HG03135 (cell line): Measurements from ENCODE around the gene NECTIN4.
"Not testable (repeated sequence)": the region's sequence is repeated elsewhere in the genome, so short reads cannot be mapped to it uniquely, and the experiment has no call there.

Source experiments
- ATAC-seq: cut with Tn5 transposase; IDR thresholded peaks from one replicate; pipeline ENCODE4 v1.9.1; 2021; ENCODE audit warnings: mild to moderate bottlenecking, moderate library complexity; ENCODE audit not compliant: unreplicated experiment

Gene NECTIN4

GRCh38 chr1:161089251-161089924 is at the start of gene NECTIN4:
NECTIN4 (minus strand) TSS chr1:161089558; CDS start chr1:161089296, 262 bp downstream.
- no peak for ATAC-seq

- no peak for ATAC-seq
Measured at GRCh38 chr1:161138431-161138830, 49.1 kb upstream of the NECTIN4 start.

- no peak for ATAC-seq
Measured at GRCh38 chr1:161137881-161138280, 48.5 kb upstream of the NECTIN4 start.

GRCh38 chr1:161133220-161133740 is 43.9 kb upstream of the NECTIN4 start:
- ATAC-seq, result no peak

- ATAC-seq, result peak; percentile 96
Measured at GRCh38 chr1:161132410-161133219, 43.3 kb upstream of the NECTIN4 start, which contains the start of gene DEDD. DEDD (minus strand) TSS chr1:161132667; CDS start chr1:161124462, 8,205 bp downstream.

GRCh38 chr1:161131523-161132409 is 42.4 kb upstream of the NECTIN4 start:
- no peak for ATAC-seq

GRCh38 chr1:161130266-161130665 is 40.9 kb upstream of the NECTIN4 start:
- no peak for ATAC-seq

- no peak for ATAC-seq
Measured at GRCh38 chr1:161128591-161129420, 39.4 kb upstream of the NECTIN4 start.

GRCh38 chr1:161127649-161128048 is 38.3 kb upstream of the NECTIN4 start:
- ATAC-seq, result no peak

GRCh38 chr1:161122967-161123366 is 33.6 kb upstream of the NECTIN4 start:
- no peak for ATAC-seq

- no peak for ATAC-seq
Measured at GRCh38 chr1:161121834-161122233, 32.5 kb upstream of the NECTIN4 start.

- no peak for ATAC-seq
Measured at GRCh38 chr1:161121042-161121650, 31.8 kb upstream of the NECTIN4 start.

- ATAC-seq, result peak; percentile 55
Measured at GRCh38 chr1:161119092-161119903, 29.9 kb upstream of the NECTIN4 start.

- peak; percentile 81 for ATAC-seq
Measured at GRCh38 chr1:161117759-161118581, 28.6 kb upstream of the NECTIN4 start, which contains the start of the genes NIT1 and PFDN2. NIT1 (plus strand) TSS chr1:161118105; CDS start chr1:161118177, 72 bp downstream. PFDN2 (minus strand) TSS chr1:161118037; CDS start chr1:161118026, 11 bp downstream.

GRCh38 chr1:161115961-161116360 is 26.6 kb upstream of the NECTIN4 start:
- ATAC-seq, result not testable (repeated sequence)

- no peak for ATAC-seq
Measured at GRCh38 chr1:161115132-161115711, 25.9 kb upstream of the NECTIN4 start.

GRCh38 chr1:161114556-161114955 is 25.2 kb upstream of the NECTIN4 start:
- ATAC-seq, result no peak
